ENCODE measurements around the gene PPP1R36. TPM values are rescaled to one million over a fixed set of nuclear protein-coding genes. Genes with fewer than 3 reads are reported as not detected.

PPP1R36 gene
- total and polyA plus RNA-seq, 2 of the 8 experiments (the other 6 are each of a cell fraction or from before 2014, with no cell fraction given) = 0.39 to 0.93 TPM

Small RNA genes within 50 kb of the gene (small RNA-seq; reads per million reads assigned to genes)
- gene AL049869.4 (ENCODE audit: insufficient read depth) = not detected

Other genes with a start within 250 kb of the PPP1R36 start
- 302 and 332 TPM in 2 replicates for gene MTHFD1, start 161.6 kb upstream of the PPP1R36 start, total RNA-seq (2021; fragmentation: NEBNext Ultra II Directional; extraction: Animal tissue kit (Norgen Biotek cat#: 25700))
- gene MTHFD1, start 161.6 kb upstream of the PPP1R36 start, polyA plus RNA-seq (2011; rRNA removed) = 79.1 and 79.7 TPM in 2 replicates
- gene AKAP5, start 84.5 kb upstream of the PPP1R36 start, total RNA-seq (2021; fragmentation: NEBNext Ultra II Directional; extraction: Animal tissue kit (Norgen Biotek cat#: 25700)) = 3.5 and 3.8 TPM in 2 replicates
- gene AKAP5, start 84.5 kb upstream of the PPP1R36 start, polyA plus RNA-seq (2011; rRNA removed) = 0.36 and 0.50 TPM in 2 replicates
- gene ZBTB25, start 46.1 kb upstream of the PPP1R36 start, total RNA-seq (2021; fragmentation: NEBNext Ultra II Directional; extraction: Animal tissue kit (Norgen Biotek cat#: 25700)) = 11.4 and 11.5 TPM in 2 replicates
- 4.9 and 5.4 TPM in 2 replicates for gene ZBTB25, start 46.1 kb upstream of the PPP1R36 start, polyA plus RNA-seq (2011; rRNA removed)
- 27.5 and 27.9 TPM in 2 replicates for gene ZBTB1, start 45.2 kb upstream of the PPP1R36 start, total RNA-seq (2021; fragmentation: NEBNext Ultra II Directional; extraction: Animal tissue kit (Norgen Biotek cat#: 25700))
- gene ZBTB1, start 45.2 kb upstream of the PPP1R36 start, polyA plus RNA-seq (2011; rRNA removed) = 11.6 and 13.6 TPM in 2 replicates
- gene HSPA2, start 9.2 kb upstream of the PPP1R36 start, total RNA-seq (2021; fragmentation: NEBNext Ultra II Directional; extraction: Animal tissue kit (Norgen Biotek cat#: 25700)) = 82.9 and 91.1 TPM in 2 replicates
- gene HSPA2, start 9.2 kb upstream of the PPP1R36 start, polyA plus RNA-seq (2011; rRNA removed) = 30.5 and 42.0 TPM in 2 replicates
- gene PLEKHG3, start 154.5 kb downstream of the PPP1R36 start, total RNA-seq (2021; fragmentation: NEBNext Ultra II Directional; extraction: Animal tissue kit (Norgen Biotek cat#: 25700)) = 89.1 and 90.6 TPM in 2 replicates
- gene PLEKHG3, start 154.5 kb downstream of the PPP1R36 start, polyA plus RNA-seq (2011; rRNA removed) = 43.4 and 52.2 TPM in 2 replicates